UCSD-AML1 (cell line): Measurements from ENCODE around the gene LRRC57.
"Not testable (repeated sequence)": the region's sequence is repeated elsewhere in the genome, so short reads cannot be mapped to it uniquely, and the experiment has no call there.

ENCODE experiments used
- DNase-seq: peaks from one replicate; lab custom pipeline; 2025; ENCODE audit not compliant: unreplicated experiment; lab: John Stamatoyannopoulos, UW

The LRRC57 gene

DNA sequence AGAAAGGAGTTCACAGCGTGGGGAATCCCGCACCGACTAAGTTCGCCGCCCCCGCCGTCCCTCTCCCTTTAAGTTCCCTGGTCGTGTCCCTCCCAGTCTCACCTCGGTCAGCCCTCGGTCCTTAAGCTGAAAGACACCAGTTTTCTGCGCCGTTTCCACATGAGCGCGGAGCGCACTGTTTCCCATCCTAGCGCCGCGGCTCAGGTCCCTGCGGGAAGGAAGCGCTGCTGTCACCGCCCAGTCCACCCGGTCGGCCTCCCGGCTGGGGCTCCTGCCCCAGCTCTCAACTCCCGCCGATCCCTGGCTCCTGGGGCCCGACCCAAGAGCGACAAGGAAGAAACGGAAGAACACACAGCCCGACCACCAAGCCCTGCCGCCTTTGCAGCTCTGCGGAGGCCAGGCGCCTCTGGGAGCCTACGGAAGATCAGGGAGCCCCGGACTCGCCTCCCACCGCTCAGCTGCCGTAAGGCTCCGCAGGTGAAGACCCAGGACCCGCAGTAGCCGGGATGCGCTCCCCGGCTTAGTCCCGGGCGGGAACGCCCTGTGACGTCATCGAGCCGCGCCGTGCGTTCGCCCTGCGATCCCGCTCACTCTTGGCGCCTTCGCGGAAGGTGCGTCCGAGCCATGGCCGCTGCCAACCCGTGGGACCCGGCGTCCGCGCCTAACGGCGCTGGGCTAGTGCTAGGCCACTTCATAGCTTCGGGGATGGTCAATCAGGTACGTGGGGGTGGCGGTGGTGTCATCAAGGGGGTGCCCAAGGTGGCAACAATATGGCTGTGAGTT is at the start of gene LRRC57, which contains the start of gene HAUS2:
Gene LRRC57 (minus strand): TSS at position 545 of the 783 bp plus-strand sequence. CDS start 359 bp downstream, at position 186.
Gene HAUS2 (plus strand): TSS at position 590 of the 783 bp plus-strand sequence. CDS start 35 bp downstream, at position 625.
- peak; percentile 89 for DNase-seq

DNA sequence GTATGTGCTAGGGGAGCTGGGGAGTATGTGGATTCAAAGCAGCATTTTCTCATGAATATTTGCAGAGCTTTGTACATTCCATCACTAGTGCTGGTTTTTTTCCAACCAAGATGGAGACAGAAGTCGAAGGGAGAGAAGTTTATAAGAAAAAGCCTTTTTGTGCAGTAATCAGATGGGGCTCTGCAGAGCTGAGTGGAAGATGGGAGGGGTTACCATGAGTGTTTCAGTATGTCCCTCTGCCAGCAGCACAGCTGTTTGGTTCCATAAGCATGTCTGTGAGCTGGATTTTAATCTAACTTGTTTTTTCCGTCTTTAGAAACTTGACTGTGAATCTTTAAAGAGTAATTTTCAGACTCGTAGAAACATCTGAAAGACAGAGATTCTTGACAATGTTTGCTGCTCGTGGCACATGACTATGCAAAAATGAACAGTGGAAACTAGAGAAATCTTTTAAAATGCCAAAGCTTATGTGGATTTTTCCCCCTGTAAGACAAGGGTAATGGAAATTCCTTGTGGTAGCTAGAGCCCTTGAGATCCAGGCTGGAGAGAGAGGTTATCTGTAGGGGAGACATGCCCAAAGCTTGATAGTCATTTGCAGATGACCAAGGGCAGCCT is 47.1 kb upstream of the LRRC57 start:
- DNase-seq: no peak

DNA sequence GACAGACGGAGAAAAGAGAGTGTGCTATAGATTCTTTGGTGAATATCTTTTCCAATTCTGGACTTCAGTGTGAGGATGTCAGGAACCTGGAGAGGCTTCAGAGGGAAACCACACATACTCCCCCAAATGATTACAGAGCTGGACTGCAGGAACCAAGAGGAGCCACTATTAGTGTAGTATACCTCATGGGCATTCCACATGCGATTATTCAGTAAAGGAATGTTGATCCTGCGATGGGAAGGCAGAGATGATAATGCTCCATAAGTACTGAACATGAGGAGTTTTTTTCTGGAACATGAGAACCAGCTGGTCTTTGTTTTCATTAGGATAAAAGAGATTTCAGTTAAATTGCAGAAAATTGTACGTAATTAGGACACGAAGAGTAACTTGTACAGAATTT is 45.5 kb upstream of the LRRC57 start:
- no peak for DNase-seq

DNA sequence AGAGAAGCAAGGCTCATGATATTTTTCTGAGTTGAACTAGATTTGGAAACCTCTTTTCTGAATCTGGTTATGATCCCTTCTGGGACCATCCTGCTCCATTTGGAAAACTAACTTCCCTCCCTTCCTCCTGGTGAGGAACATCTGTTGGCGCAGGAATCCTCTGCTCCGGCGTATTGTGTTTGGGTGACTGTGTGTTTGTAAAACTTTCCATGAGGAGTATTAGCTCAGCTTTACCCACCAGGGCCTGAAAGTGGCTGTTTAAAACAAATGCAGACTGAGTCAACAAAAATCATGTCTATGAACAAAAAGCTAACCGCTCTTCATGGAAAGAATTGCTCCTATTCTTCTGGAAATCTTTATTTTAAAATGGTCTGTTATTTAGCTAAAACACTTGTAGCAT is 44.5 kb upstream of the LRRC57 start:
- no peak for DNase-seq

DNA sequence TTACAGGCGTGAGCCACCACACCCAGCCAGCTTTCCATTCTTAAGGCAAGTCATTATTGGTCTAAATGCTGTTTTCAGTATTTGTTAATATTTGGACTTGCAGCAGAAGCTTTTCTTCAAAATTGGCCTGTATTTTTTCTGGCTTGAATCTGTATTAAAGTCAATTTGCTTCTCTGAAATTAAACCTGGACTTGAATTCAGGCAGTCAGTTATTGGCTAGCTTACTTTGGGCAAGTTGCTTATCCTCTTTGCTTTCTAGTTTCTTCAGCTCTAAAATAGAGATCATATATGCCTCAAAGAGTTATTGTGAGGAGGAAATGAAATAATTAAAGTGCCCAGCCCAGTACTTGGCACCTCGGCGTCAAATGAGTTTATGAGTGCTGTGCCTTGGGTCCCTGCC is 44.1 kb upstream of the LRRC57 start:
- DNase-seq: no peak

DNA sequence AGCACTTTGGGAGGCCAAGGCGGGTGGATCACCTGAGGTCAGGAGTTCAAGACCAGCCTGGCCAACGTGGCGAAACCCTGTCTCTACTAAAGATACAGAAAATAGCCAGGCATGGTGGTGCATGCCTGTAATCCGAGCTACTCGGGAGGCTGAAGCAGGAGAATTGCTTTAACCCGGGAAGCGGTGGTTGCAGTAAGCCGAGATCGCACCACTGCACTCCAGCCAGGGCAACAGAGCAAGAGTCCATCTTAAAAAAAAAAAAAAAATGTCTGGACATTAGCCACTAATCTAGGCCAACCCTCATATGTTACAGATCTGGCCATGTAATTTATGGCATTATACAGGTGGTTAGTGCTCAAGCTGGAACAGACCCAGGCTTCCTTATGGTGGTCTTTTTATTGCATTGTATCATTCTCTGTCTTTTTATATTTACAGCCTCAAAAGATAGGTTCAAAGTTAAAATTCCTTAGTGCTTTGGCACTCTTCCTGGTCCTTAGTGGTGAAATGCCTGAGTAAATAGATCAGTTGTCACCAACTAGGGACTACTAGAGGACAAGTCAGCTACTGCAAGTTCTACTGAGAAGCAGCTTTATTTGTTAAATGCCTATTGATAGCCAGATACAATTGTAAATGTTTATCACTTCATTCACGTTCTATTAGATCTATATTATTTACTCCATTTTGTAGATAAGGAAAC is 42.8 kb upstream of the LRRC57 start:
- DNase-seq: no peak

DNA sequence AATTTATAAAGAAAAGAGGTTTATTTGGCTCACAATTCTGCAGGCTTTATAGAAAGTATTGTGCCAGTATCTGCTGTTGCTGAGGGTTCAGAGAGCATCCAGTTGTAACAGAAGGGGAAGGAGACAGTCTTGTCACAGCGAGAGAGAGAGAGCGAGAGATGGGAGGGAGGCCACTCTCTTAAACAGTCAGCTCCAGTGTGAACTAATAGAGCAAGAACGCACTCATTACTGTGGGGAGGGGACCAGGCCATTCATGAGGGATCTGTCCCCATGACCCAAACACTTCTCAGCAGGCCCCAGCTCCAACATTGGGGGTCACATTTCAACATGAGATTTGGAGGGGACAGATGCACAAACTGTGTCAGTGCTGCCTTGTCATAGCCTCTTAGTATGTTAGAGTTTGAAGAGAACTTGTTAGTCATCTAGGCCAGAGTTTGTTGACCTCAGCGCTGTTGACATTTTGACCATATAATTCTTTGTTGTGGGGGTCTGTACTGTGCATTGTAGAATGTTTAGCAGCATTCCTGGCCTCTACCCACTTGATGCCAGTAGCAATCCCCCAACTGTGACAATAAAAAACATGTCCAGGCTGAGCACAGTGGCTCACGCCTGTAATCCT is 42.1 kb upstream of the LRRC57 start:
- DNase-seq: no peak

DNA sequence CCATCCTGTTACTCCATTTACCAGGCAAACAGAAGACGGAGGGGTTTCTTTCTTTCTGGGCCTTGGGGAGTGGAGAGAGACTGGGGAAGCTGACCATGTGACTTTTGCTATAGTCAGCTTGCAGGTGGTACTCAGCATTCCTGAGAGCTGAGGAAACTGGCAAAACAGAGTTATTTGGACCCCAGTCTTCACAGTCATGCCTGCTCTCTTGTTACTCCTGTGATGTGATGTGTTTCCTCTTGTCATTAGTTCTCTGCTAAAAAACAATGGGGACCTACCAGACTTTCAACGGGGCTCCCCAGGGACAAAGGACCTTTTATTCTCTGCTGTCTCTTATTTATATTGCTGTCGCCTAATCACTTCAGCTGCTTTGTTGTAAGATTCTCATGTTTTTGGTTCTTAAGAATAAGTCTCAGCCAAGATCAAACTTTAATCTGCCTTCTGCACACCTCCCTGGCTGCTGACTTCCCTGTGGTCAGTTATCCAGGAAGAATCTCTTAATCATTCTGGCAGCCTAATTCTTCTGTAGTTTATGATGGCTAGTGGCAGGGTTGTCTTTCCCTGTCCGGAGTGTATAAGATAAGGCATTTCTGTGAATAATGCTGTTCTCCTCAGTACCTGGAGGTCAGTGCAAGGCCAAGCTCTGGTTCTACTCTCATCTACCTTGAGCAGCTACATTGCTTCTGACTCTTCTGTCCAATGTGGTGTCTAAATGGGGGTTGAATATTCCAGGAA is 35.6 kb upstream of the LRRC57 start:
- DNase-seq: no peak

DNA sequence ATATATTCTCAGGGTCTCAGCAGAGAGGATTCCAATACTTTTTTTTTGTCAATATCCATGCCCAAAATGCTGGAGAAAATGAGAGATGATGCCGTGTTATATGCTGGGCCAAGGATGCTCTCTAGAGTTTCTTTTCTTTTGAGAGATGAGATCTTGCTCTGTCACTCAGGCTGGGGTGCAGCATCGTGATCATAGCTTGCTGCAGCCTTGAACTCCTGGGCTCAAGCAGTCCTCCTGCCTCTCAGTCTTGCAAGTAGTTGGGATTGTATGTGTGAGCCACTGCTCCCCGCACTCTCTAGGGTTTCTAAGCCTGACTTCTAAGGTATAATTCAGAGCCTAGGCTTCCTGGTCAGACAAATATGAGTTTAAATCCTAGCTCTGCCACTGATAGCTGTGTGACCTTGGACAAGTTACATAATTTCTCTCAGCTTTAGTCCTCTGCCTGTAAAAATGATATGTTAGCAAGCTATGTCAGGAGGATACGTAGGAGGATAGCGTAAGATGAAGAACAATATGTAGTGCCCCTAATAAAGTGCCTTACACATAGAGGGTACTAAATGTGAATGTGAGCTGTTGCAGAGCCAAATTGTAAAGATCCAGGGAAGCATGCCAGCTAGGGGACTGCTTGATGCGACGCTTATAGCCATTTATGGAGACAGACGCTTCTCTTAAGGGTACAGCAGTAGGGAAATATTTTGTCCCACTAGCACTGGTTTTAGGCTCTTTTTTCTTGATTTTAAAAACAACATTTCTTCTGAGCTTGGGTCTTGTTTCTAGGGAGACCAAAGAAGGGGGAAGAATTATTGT is 34.2 kb upstream of the LRRC57 start:
- no peak for DNase-seq

DNA sequence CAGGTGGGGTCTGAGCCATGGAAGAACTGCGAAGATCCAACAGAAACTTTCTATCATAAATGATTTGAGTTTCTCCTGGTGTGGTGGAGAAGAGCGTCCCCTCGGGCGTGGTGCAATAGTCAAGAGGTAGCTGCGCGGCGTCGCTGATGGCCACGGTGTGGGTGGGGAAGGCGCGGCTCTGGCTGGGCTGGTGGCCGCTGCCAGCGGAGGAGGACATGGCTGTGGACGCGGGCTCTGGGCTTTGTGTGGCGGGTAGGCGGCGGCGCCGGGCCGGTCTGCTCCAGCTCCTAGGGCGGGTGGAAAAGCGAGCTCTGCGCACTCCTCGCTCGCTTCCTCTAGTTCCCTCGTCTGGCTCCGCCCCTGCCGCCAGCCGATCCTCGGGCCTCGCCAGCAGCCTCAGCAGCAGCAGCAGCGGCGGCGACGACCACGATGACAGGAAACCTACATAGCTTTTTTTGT is 32.7 kb upstream of the LRRC57 start:
- peak; percentile 87 for DNase-seq

DNA sequence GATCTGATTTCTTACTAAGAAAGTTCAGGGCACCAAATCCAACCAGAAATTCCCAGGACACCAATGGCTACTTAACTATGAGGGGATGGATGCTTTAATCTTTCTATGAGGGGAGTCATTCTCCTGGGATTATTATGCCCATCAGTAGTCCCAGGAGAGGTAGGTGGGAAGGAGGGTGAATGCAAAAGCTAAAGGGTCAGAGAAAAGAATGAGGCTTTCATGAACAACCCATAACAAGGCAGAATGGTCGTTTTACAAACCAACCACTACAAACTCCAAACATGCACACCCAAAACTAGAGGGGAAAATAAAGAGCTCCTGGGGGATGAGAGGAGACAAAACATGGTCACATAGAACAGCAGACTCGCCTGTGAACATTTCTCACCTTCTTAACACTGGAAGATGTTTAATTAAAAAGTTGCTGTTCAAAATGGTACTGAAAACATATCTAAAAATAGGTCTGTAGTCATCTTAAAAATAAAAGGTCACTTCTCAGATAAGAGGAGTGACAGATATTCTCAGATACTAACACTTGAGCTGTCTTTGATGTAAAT is 30.5 kb upstream of the LRRC57 start:
- DNase-seq: no peak

DNA sequence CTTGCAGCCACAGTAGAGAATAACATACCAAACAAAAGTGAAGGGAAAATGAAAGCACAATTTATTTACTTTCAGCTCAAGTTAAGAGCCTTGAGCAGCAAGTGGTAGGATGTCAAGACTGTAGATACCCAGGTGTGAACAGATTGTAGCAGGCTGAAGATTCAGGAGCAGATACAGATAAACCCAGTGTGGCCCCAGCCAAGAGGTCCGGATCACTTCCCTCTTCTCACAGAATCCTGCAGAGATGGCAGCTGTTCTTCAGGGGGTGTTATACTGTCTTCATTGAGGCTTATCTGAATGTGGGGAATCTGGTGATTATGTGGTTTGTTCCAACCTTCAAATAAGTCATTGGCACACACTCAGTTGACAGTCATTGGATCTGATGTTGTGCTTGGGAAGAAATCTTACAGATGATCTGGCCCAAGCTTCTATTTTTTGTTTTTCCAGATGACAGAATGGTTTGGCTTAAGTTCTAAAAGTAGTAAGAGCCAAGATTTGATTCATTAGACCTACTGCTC is 29.0 kb upstream of the LRRC57 start:
- DNase-seq: no peak

DNA sequence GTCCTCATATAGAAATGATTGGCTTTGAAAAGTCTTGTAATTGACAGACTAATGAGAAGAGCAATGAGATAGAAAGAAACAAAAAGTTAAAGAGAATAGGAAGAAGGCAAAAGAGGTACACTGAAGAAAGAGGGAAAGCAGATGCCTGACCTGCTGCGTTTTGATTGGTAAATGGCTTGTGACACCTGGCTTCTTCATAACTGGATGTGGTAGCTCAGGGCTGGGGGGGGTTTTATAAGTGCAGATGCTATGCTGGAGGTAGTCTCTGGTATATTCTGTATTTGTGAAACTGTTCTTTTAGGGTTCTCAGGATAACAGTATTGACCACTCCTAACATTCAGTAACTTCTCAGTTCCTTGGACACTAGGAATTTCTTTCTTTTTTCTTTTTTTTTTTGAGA is 28.2 kb upstream of the LRRC57 start:
- DNase-seq: no peak

DNA sequence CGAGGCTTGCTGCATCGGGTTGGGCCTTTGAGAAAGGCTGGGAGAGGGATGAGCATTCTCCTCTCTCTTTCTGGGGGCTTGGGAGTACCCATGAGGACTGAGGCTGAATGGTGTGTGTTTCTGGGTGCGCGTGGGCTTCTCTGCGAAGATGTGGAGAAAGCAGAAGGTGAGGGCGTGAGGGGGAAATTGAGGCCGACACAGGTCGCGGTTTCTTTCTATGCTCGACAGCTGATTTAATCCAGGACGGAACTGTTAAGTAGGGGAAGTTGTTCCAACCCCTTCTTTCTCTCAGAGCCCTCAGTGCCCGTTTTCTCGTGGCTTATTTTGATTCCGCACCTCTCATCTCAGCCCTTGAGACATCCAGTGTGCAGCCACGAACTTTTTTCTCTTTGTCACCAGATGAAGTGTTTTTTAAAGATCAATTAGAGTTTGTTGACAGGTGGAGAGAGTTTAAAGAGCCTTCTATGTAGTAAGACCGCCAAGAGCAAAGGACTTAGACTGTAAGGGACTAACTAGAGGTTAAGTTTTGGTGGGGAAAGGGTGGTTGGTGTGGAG is 27.5 kb upstream of the LRRC57 start:
- no peak for DNase-seq

DNA sequence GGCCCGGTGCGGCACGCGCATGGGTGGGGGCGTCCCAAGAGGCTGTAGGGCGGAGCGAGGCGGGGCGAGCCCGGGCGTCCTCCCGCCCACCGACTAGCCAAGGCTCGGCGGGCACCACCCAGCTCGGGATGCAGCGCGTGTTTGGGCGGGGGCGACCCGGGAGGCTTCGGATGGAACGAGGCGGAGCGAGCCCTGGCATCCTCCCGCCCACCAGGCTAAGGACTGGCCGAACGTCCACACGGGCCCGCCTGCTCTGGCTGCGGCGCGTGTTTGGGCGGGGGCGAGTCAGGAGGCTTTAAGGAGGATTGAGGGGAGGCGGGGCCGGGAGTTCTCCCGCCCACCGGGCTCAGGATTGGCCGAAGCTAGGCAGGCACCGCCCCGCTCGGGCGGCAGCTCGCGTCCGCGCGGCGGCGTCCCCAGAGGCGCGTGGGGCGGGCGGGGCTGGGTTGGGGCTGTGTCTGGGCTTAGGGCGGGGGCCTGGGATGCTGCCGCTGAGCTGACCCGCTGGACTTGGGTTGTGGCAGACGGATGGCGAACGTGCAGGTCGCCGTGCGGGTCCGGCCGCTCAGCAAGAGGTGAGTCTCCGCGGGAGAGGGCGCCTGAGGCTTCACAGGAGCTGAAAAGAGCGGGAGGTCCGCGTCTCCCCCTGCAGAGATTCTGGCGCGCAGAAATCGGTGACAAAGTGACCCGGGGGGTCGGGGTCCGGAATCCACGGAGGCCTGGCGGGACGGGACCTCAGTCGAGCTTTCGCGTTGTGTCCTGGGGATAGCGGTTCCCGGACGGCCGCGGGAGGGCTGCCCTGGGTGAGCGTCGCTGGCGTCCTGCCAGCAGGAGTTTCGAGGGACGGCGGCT is 26.8 kb upstream of the LRRC57 start, which contains the start of gene STARD9:
Gene STARD9 (plus strand): TSS at position 419 of the 852 bp plus-strand sequence. CDS start 110 bp downstream, at position 529.
- peak; percentile 98 for DNase-seq

DNA sequence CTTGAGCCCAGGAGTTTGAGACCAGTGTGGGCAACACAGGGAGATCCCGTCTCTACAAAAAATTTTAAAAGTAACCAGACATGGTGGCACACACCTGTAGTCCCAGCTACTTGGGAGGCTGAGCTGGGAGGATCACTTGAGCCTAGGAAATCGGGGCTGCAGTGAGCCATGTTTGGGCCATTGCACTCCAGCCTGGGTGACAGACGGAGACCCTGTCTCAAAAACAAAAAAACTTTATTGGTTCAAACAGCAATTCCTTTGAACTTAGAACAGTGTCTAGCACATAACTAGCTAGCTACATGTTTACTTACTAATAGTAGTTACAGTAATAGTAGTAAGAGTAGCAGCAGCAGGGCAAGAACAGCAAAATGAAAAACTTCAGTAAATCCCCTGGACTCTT is 10.1 kb upstream of the LRRC57 start:
- no peak for DNase-seq

DNA sequence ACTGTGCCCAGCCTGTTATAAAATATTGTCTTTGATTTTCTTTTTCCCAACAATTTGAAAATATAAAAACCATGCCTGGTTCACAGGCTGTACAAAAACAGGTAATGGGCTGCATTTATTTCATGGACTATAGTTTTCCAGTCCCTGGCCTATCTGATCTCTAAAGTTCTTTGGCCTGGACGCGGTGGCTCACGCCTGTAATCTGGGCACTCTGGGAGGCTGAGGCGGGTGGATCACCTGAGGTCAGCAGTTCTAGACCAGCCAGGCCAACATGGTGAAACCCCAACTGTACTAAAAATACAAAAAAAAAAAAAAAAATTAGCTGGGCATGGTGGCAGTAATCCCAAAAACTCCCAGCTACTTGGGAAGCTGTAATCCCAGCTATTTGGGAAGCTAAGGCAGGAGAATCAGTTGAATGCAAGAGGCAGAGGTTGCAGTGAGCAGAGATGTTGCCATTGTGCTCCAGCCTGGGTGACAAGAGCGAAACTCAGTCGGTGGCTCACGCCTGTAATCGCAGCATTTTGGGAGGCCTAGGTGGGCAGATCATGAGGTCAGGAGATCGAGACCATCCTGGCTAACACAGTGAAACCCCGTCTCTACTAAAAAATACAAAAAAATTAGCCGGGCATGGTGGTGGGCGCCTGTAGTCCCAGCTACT is 8.1 kb upstream of the LRRC57 start:
- not testable (repeated sequence) for DNase-seq
